ENCODE measurements around the gene NUDCD3. TPM values are rescaled to one million over a fixed set of nuclear protein-coding genes. Genes with fewer than 3 reads are reported as not detected.

The NUDCD3 gene
- total RNA-seq, 1 donor from 2014 or later = 107 TPM

GRCh38 chr7:44394636-44395035 lies 95.8 kb downstream of the NUDCD3 start:
- intact Hi-C loops (cut with DNase I) = no loop called here

GRCh38 chr7:44394112-44394447 lies 96.4 kb downstream of the NUDCD3 start:
- DNase-seq (no peak), ATAC-seq (ENCODE audit: poor library complexity) (no peak)
- intact Hi-C loops (cut with DNase I) = no loop called here

More at GRCh38 chr7:44394636-44395035, 95.8 kb downstream of the NUDCD3 start:
- DNase-seq (no peak), ATAC-seq (ENCODE audit: poor library complexity) (no peak)

GRCh38 chr7:44393238-44394111 lies 97.0 kb downstream of the NUDCD3 start:
- ATAC-seq (ENCODE audit: poor library complexity) (no peak), DNase-seq (no peak)
- intact Hi-C loops (cut with DNase I) = no loop called here

- intact Hi-C loops (cut with DNase I) = no loop called here
- no peak for ATAC-seq (ENCODE audit: poor library complexity)
Measured at GRCh38 chr7:44392618-44393010, 97.8 kb downstream of the NUDCD3 start.

GRCh38 chr7:44391746-44392617 lies 98.5 kb downstream of the NUDCD3 start:
- ATAC-seq (ENCODE audit: poor library complexity) (no peak), DNase-seq (no peak)
- intact Hi-C loops (cut with DNase I) = no loop called here

More at GRCh38 chr7:44392618-44393010, 97.8 kb downstream of the NUDCD3 start:
- no peak for DNase-seq

- intact Hi-C loops (cut with DNase I) = no loop called here
- DNase-seq (no peak), ATAC-seq (ENCODE audit: poor library complexity) (no peak)
Measured at GRCh38 chr7:44391171-44391570, 99.3 kb downstream of the NUDCD3 start.

GRCh38 chr7:44390701-44391100 lies 99.8 kb downstream of the NUDCD3 start:
- intact Hi-C loops (cut with DNase I) = no loop called here
- DNase-seq (no peak), ATAC-seq (ENCODE audit: poor library complexity) (no peak)

GRCh38 chr7:44388089-44388970 lies 102.1 kb downstream of the NUDCD3 start:
- ATAC-seq (ENCODE audit: poor library complexity) (no peak), DNase-seq (no peak)
- intact Hi-C loops (cut with DNase I) = no loop called here

GRCh38 chr7:44387389-44387788 lies 103.1 kb downstream of the NUDCD3 start:
- ATAC-seq (ENCODE audit: poor library complexity) = no peak
- no peak for DNase-seq
- intact Hi-C loops (cut with DNase I) = no loop called here

- ATAC-seq (ENCODE audit: poor library complexity) = no peak
- DNase-seq = no peak
- intact Hi-C loops (cut with DNase I) = no loop called here
Measured at GRCh38 chr7:44386139-44386913, 104.1 kb downstream of the NUDCD3 start.

- ATAC-seq (ENCODE audit: poor library complexity) (no peak), DNase-seq (no peak)
Measured at GRCh38 chr7:44385434-44386138, 104.9 kb downstream of the NUDCD3 start.

GRCh38 chr7:44384586-44385433 lies 105.6 kb downstream of the NUDCD3 start:
- intact Hi-C loops (cut with DNase I) = no loop called here
- peak; percentile 37 for ATAC-seq (ENCODE audit: poor library complexity)
- DNase-seq = no peak

More at GRCh38 chr7:44385434-44386138, 104.9 kb downstream of the NUDCD3 start:
- intact Hi-C loops (cut with DNase I) = no loop called here

- peak; percentile 55 for DNase-seq
- intact Hi-C loops (cut with DNase I) = no loop called here
- peak; percentile 5 for ATAC-seq (ENCODE audit: poor library complexity)
Measured at GRCh38 chr7:44383566-44383965, 106.9 kb downstream of the NUDCD3 start.

- DNase-seq = no peak
- ATAC-seq (ENCODE audit: poor library complexity) = peak; percentile 56
- intact Hi-C loops (cut with DNase I) = no loop called here
Measured at GRCh38 chr7:44382459-44383265, 107.8 kb downstream of the NUDCD3 start.

GRCh38 chr7:44381494-44382220 lies 108.8 kb downstream of the NUDCD3 start:
- no peak for DNase-seq
- ATAC-seq (ENCODE audit: poor library complexity) = no peak
- intact Hi-C loops (cut with DNase I) = no loop called here
